Astrocyte (in vitro differentiated cells and primary cell): Measurements from ENCODE around the gene CHAF1A. TPM values are rescaled to one million over a fixed set of nuclear protein-coding genes. Genes with fewer than 3 reads are reported as not detected.

Experiments
- DNase-seq: peaks from one replicate; pipeline ENCODE4 v3.0.0-alpha.2; 2010; ENCODE audit warnings: low read depth
- FAIRE-seq: peaks from 2 replicates; lab custom pipeline; 2011; peaks lifted over from hg19 to GRCh38; lab: Jason Lieb, UNC
- H2AFZ ChIP-seq: 2 replicates; pipeline ENCODE4 v1.6.0; 2012; ENCODE audit warnings: low read depth, low read length, inconsistent platforms
- H3K27ac ChIP-seq: 2 replicates; pipeline ENCODE4 v1.5.1; 2011; ENCODE audit warnings: low read depth, low read length, inconsistent platforms
- H3K27me3 ChIP-seq: 2 replicates; pipeline ENCODE4 v1.6.0; 2011; ENCODE audit warnings: low read length, inconsistent platforms; ENCODE audit not compliant: insufficient read depth
- H3K36me3 ChIP-seq: 2 replicates; pipeline ENCODE4 v1.5.1; 2011; ENCODE audit warnings: low read length, inconsistent platforms; ENCODE audit not compliant: insufficient read depth
- H3K4me1 ChIP-seq: 2 replicates; pipeline ENCODE4 v1.5.1; 2011; ENCODE audit warnings: low read length, inconsistent platforms; ENCODE audit not compliant: insufficient read depth
- H3K4me2 ChIP-seq: 2 replicates; pipeline ENCODE4 v1.6.0; 2012; ENCODE audit warnings: low read length, inconsistent platforms
- H3K4me3 ChIP-seq: 2 replicates; pipeline ENCODE4 v1.5.1; 2011; ENCODE audit warnings: low read depth, mild to moderate bottlenecking, low read length, inconsistent platforms; ENCODE audit not compliant: insufficient read depth
- H3K79me2 ChIP-seq: 2 replicates; pipeline ENCODE4 v1.6.0; 2012; ENCODE audit warnings: mild to moderate bottlenecking, low read length, inconsistent platforms; ENCODE audit not compliant: insufficient read depth
- H3K9ac ChIP-seq: 2 replicates; pipeline ENCODE4 v1.6.0; 2012; ENCODE audit warnings: mild to moderate bottlenecking, low read length, inconsistent platforms
- H3K9me3 ChIP-seq: 2 replicates; pipeline ENCODE4 v1.5.1; 2012; ENCODE audit warnings: low read depth, mild to moderate bottlenecking, low read length, inconsistent platforms; ENCODE audit not compliant: insufficient read depth
- H4K20me1 ChIP-seq: 2 replicates; pipeline ENCODE4 v1.6.0; 2012; ENCODE audit warnings: low read length, inconsistent platforms; ENCODE audit not compliant: insufficient read depth
- H3K27ac Mint-ChIP-seq: one replicate; pipeline ENCODE4 v1.8.0; 2021; ENCODE audit warnings: mild to moderate bottlenecking, mixed read lengths; ENCODE audit not compliant: unreplicated experiment
- H3K27me3 Mint-ChIP-seq: one replicate; pipeline ENCODE4 v1.8.0; 2021; ENCODE audit warnings: low read depth, mixed read lengths; ENCODE audit not compliant: unreplicated experiment
- H3K36me3 Mint-ChIP-seq: one replicate; pipeline ENCODE4 v1.8.0; 2021; ENCODE audit warnings: low read depth, mixed read lengths; ENCODE audit not compliant: unreplicated experiment
- H3K4me1 Mint-ChIP-seq: one replicate; pipeline ENCODE4 v1.8.0; 2021; ENCODE audit warnings: low read depth, mixed read lengths; ENCODE audit not compliant: unreplicated experiment
- H3K4me3 Mint-ChIP-seq: one replicate; pipeline ENCODE4 v1.8.0; 2021; ENCODE audit warnings: mild to moderate bottlenecking, moderate library complexity, mixed read lengths; ENCODE audit not compliant: unreplicated experiment
- H3K9me3 Mint-ChIP-seq: one replicate; pipeline ENCODE4 v1.8.0; 2021; ENCODE audit warnings: mild to moderate bottlenecking, mixed read lengths; ENCODE audit not compliant: unreplicated experiment
- EZH2 ChIP-seq: IDR thresholded peaks from 2 replicates; pipeline ENCODE4 v1.6.1; 2012; ENCODE audit warnings: mild to moderate bottlenecking, low read length, inconsistent platforms; ENCODE audit not compliant: insufficient read depth
- total RNA-seq: library from RNA; stranded (reverse); gene quantifications from 2 replicates; pipeline ENCODE4 v1.2.1, GENCODE V29; 2021
- TF ChIP-seq, protein P1 (sequence below): IDR thresholded peaks from 2 replicates; pipeline ENCODE4 v1.5.1; 2011; ENCODE audit warnings: low read depth, mild to moderate bottlenecking, inconsistent platforms, low read length, moderate library complexity; ENCODE audit not compliant: insufficient read depth

CHAF1A gene
- total RNA-seq, 1 donor from 2014 or later: 8.5 TPM

GRCh38 chr19:4376671-4376990 is 25.8 kb upstream of the CHAF1A start:
- Histone ChIP-seq H3K4me1 (peaks cover 56% of the 10 kb centered on the region), H3K79me2 (peaks cover 97% of the 10 kb centered on the region), H2AFZ (no peak overlapping the region), H3K4me2 (peak overlapping the region; percentile 55), H3K4me3 (no peak overlapping the region), H3K9me3 (no peaks in the 10 kb centered on the region), H3K27me3 (no peaks in the 10 kb centered on the region), H4K20me1 (peaks cover 96% of the 10 kb centered on the region), H3K36me3 (no peaks in the 10 kb centered on the region), H3K27ac (no peak overlapping the region), H3K9ac (peak overlapping the region; percentile 39)
- H3K27ac Mint-ChIP-seq: peak overlapping the region; percentile 69
- FAIRE-seq: no peak
- H3K27me3 Mint-ChIP-seq: no peaks in the 10 kb centered on the region
- no peak overlapping the region for H3K4me3 Mint-ChIP-seq
- DNase-seq: no peak
- peaks cover 38% of the 10 kb centered on the region for H3K4me1 Mint-ChIP-seq
- TF ChIP-seq, protein P1, sequence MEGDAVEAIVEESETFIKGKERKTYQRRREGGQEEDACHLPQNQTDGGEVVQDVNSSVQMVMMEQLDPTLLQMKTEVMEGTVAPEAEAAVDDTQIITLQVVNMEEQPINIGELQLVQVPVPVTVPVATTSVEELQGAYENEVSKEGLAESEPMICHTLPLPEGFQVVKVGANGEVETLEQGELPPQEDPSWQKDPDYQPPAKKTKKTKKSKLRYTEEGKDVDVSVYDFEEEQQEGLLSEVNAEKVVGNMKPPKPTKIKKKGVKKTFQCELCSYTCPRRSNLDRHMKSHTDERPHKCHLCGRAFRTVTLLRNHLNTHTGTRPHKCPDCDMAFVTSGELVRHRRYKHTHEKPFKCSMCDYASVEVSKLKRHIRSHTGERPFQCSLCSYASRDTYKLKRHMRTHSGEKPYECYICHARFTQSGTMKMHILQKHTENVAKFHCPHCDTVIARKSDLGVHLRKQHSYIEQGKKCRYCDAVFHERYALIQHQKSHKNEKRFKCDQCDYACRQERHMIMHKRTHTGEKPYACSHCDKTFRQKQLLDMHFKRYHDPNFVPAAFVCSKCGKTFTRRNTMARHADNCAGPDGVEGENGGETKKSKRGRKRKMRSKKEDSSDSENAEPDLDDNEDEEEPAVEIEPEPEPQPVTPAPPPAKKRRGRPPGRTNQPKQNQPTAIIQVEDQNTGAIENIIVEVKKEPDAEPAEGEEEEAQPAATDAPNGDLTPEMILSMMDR: no peak
- TF ChIP-seq EZH2: no peak
- peaks cover 9% of the 10 kb centered on the region for H3K36me3 Mint-ChIP-seq
- H3K9me3 Mint-ChIP-seq: no peaks in the 10 kb centered on the region

DNA sequence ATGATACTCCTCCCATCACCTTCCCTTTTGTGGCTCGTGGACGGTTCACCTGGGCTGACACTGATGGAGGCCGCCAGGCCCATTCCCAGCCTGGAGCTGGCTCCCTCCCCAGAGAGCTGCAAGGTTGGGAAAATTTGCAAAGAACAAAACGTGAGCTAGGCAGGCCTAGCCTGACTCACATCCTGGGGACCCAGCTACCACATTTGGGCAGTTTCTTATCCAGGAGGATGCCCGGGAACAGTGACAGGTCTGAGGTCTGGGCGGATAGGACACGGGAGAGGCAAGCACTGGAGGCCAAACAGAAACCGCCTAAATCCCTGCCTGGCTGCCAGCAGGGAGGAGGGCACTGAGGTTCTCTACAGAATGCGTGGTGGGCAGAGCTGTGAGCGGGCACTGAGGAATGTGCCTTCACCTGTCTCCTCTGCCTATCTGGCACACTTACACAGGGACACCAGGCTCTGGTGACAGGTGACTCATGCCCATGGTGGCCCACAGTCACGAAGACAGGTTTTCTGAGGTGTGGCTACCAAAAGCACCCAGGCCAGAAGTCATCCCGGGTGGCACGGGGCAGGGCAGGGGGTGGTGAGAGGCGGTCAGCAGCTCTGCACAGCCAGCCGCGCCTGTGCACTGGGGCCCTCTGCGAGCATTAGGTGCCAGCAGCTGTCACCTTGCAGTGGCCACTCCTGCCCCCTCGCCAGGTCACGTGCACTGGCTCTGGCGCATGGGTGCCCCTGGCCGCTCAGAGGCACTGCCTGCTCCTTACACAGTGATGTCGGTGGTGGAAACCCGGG is 25.3 kb upstream of the CHAF1A start:
- H4K20me1 ChIP-seq: peaks cover 95% of the 10 kb centered on the region
- peaks cover 94% of the 10 kb centered on the region for H3K79me2 ChIP-seq
- TF ChIP-seq, protein P1: no peak
- TF ChIP-seq EZH2: no peak
- Mint-ChIP-seq H3K27me3 (no peaks in the 10 kb centered on the region), H3K36me3 (peaks cover 9% of the 10 kb centered on the region), H3K27ac (peak overlapping the region; percentile 69), H3K4me3 (no peak overlapping the region), H3K4me1 (peaks cover 38% of the 10 kb centered on the region), H3K9me3 (no peaks in the 10 kb centered on the region)
- H3K9ac ChIP-seq: peak overlapping the region; percentile 39
- no peak for DNase-seq
- H3K27me3 ChIP-seq: no peaks in the 10 kb centered on the region
- no peak for FAIRE-seq
- no peak overlapping the region for H3K27ac ChIP-seq
- H3K4me3 ChIP-seq: no peak overlapping the region
- peaks cover 56% of the 10 kb centered on the region for H3K4me1 ChIP-seq
- H2AFZ ChIP-seq: no peak overlapping the region
- peak overlapping the region; percentile 55 for H3K4me2 ChIP-seq
- no peaks in the 10 kb centered on the region for H3K36me3 ChIP-seq
- H3K9me3 ChIP-seq: no peaks in the 10 kb centered on the region

DNA sequence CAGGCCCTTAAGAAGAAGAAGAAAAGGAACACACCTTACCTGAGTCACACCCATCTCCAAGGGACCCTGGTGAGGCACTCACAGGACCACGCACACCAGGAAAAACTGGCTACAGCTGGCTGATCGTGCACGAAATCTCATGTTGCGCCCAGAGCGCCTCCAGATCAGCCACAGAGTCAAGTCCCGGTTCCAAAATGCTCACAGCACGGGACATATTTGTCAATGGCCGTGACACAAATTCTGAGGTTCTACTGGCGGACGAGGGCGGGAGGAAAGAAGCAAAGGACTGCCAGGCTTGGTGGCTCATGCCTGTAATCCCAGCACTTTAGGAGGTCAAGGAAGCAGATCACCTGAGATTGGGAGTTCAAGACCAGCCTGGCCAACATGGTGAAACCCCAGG is 23.6 kb upstream of the CHAF1A start:
- H3K4me3 Mint-ChIP-seq: no peak overlapping the region
- no peak overlapping the region for H3K27ac Mint-ChIP-seq
- Histone ChIP-seq H3K9ac (no peak overlapping the region), H4K20me1 (peaks cover 95% of the 10 kb centered on the region), H3K4me1 (peaks cover 48% of the 10 kb centered on the region), H3K27me3 (no peaks in the 10 kb centered on the region), H3K27ac (no peak overlapping the region), H2AFZ (no peak overlapping the region), H3K79me2 (peaks cover 93% of the 10 kb centered on the region), H3K9me3 (no peaks in the 10 kb centered on the region), H3K4me3 (no peak overlapping the region), H3K36me3 (no peaks in the 10 kb centered on the region), H3K4me2 (no peak overlapping the region)
- H3K27me3 Mint-ChIP-seq: no peaks in the 10 kb centered on the region
- peaks cover 35% of the 10 kb centered on the region for H3K4me1 Mint-ChIP-seq
- FAIRE-seq (no peak), DNase-seq (no peak)
- TF ChIP-seq EZH2: no peak
- TF ChIP-seq, protein P1: no peak
- peaks cover 8% of the 10 kb centered on the region for H3K36me3 Mint-ChIP-seq
- no peaks in the 10 kb centered on the region for H3K9me3 Mint-ChIP-seq
